ENCODE results near the gene BTAF1. TPM values are rescaled to one million over a fixed set of nuclear protein-coding genes. Genes with fewer than 3 reads are reported as not detected.

Gene BTAF1
- total RNA-seq, 1 donor from 2014 or later, result 42.2 TPM

DNA sequence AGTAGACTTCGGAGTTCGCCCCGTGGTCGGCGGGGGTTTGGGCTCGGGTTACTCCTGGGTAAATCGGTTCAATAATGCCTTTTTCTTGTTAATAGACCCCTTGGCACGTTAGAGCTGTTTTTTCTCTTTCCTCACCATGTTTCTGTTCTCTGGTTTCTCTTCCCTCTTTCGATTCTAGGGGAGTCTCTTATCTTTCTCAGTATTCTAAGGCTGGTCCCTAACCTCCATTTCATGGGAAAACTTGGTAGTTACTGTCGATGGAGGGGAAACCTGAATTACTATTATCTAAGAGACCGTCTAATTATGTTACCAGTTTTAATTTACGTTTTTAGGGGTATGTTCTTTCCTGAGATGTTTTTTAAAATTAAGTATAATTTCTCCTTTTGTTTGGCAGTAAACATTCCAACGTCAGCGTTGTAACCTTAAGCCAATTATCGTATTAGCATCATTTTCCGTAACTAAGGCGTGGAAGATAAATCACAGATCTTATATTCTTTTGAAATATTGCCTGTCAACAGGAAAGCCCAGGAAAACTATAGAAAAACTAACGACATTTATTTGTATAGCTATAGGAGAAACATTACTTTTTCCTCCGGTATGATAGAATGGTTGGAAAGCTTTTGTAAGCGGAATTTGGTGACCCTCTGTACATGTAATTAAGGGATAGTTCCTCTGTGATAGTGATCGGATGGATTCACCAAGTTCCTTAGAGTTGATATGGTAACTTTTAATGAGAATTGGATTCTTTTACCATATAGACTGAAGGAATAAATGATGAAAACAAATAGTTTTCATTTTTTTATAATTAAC, 847 bp downstream of the BTAF1 start:
- peaks cover 13% of the 10 kb centered on the region for H3K4me1 Mint-ChIP-seq (ENCODE audit: low read depth, unreplicated experiment)
- H3K27ac Mint-ChIP-seq (ENCODE audit: unreplicated experiment), result peak overlapping the region; percentile 88
- H3K36me3 Mint-ChIP-seq (ENCODE audit: unreplicated experiment), result no peaks in the 10 kb centered on the region
- peaks cover 5% of the 10 kb centered on the region for H3K27me3 Mint-ChIP-seq (ENCODE audit: unreplicated experiment)
- no peak for DNase-seq
- no peak for TF ChIP-seq CTCF (IDR thresholded peaks at IDR 0.05; ENCODE audit: partially characterized antibody, unreplicated experiment)
- peaks cover 9% of the 10 kb centered on the region for H3K9me3 Mint-ChIP-seq (ENCODE audit: unreplicated experiment)
- peak overlapping the region; percentile 98 for H3K4me3 Mint-ChIP-seq (ENCODE audit: unreplicated experiment)

DNA sequence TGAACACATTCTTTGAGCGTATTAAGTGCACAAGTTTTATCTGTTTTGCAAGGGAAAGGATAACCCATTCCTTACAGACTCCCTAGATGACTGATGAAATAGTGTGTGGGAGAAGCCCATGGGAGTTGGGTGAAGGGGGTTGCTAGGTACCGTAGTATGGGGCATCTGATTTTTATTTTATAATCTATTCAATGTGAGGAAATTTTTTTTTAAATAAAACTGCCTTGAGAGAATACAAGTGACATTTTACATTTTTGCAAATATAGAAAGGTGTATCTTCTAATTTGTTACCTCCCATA, 1.4 kb downstream of the BTAF1 start:
- peaks cover 5% of the 10 kb centered on the region for H3K27me3 Mint-ChIP-seq (ENCODE audit: unreplicated experiment)
- no peak for DNase-seq
- no peaks in the 10 kb centered on the region for H3K36me3 Mint-ChIP-seq (ENCODE audit: unreplicated experiment)
- no peak overlapping the region for H3K27ac Mint-ChIP-seq (ENCODE audit: unreplicated experiment)
- peak overlapping the region; percentile 98 for H3K4me3 Mint-ChIP-seq (ENCODE audit: unreplicated experiment)
- peaks cover 13% of the 10 kb centered on the region for H3K4me1 Mint-ChIP-seq (ENCODE audit: low read depth, unreplicated experiment)
- H3K9me3 Mint-ChIP-seq (ENCODE audit: unreplicated experiment), result peaks cover 9% of the 10 kb centered on the region
- TF ChIP-seq CTCF (IDR thresholded peaks at IDR 0.05; ENCODE audit: partially characterized antibody, unreplicated experiment), result no peak

DNA sequence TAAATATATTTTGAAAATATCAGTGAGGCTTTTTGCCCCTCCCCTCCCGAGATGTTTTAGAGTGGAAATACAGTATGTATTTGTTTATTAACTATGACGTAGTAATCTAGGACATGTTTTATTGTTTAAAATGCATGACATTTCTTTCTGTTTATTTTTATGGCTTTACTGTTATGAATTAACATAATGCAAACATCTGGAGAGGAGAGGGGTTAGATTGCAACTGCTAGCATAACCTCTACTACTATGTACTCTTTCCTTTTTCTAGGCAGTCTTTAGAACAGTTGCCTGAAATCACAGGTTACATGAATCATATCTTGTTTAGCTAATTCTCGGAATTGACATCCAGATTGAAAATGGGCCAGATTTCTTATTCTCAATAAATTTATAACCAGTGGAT, 7.4 kb downstream of the BTAF1 start:
- no peaks in the 10 kb centered on the region for H3K36me3 Mint-ChIP-seq (ENCODE audit: unreplicated experiment)
- no peaks in the 10 kb centered on the region for H3K27me3 Mint-ChIP-seq (ENCODE audit: unreplicated experiment)
- H3K9me3 Mint-ChIP-seq (ENCODE audit: unreplicated experiment), result no peaks in the 10 kb centered on the region
- H3K4me1 Mint-ChIP-seq (ENCODE audit: low read depth, unreplicated experiment), result peaks cover 16% of the 10 kb centered on the region
- DNase-seq, result no peak
- H3K27ac Mint-ChIP-seq (ENCODE audit: unreplicated experiment), result peak overlapping the region; percentile 63
- no peak overlapping the region for H3K4me3 Mint-ChIP-seq (ENCODE audit: unreplicated experiment)
- TF ChIP-seq CTCF (IDR thresholded peaks at IDR 0.05; ENCODE audit: partially characterized antibody, unreplicated experiment), result no peak

DNA sequence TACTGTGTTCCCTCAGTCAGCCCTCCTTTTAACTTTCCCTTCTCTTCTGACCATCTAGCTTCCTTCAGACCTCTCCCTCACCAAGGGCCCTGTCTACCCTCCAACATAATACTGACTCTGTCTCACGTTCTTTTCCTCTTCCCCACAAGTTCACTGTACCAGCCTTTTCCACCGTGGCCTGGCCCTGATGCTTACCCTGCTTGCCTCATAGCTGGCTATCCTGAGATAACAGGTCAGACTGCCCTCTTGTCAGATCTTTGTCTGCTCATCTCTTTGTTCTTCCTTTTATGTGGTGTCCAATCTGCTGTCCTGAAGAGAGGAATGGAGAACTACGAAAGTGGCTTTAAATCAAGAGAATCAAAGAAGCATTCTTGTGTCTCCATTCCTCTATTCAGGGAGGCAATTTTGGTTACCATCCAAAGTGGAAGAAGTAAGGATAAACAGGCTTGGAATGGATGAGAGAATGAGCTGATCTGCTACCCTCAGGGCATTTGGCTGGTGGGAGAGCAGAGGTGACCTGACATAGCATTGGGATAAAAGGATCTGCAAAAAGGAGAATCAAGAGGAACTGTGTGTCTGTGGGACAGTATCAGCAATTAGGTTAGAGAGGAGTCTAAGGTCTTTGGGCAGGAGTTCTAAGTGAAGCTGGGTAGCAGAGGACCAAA, 8.1 kb downstream of the BTAF1 start:
- peak overlapping the region; percentile 7 for H3K4me3 Mint-ChIP-seq (ENCODE audit: unreplicated experiment)
- peak overlapping the region; percentile 78 for H3K27ac Mint-ChIP-seq (ENCODE audit: unreplicated experiment)
- no peaks in the 10 kb centered on the region for H3K9me3 Mint-ChIP-seq (ENCODE audit: unreplicated experiment)
- no peak for TF ChIP-seq CTCF (IDR thresholded peaks at IDR 0.05; ENCODE audit: partially characterized antibody, unreplicated experiment)
- peaks cover 13% of the 10 kb centered on the region for H3K4me1 Mint-ChIP-seq (ENCODE audit: low read depth, unreplicated experiment)
- H3K27me3 Mint-ChIP-seq (ENCODE audit: unreplicated experiment), result no peaks in the 10 kb centered on the region
- H3K36me3 Mint-ChIP-seq (ENCODE audit: unreplicated experiment), result peaks cover 5% of the 10 kb centered on the region
- no peak for DNase-seq

GRCh38 chr10:91932737-91933136, 9.2 kb downstream of the BTAF1 start:
- Mint-ChIP-seq H3K4me1 (ENCODE audit: low read depth, unreplicated experiment) (peaks cover 13% of the 10 kb centered on the region), H3K9me3 (ENCODE audit: unreplicated experiment) (no peaks in the 10 kb centered on the region), H3K36me3 (ENCODE audit: unreplicated experiment) (peaks cover 6% of the 10 kb centered on the region), H3K4me3 (ENCODE audit: unreplicated experiment) (no peak overlapping the region), H3K27me3 (ENCODE audit: unreplicated experiment) (no peaks in the 10 kb centered on the region), H3K27ac (ENCODE audit: unreplicated experiment) (no peak overlapping the region)
- no peak for TF ChIP-seq CTCF (IDR thresholded peaks at IDR 0.05; ENCODE audit: partially characterized antibody, unreplicated experiment)
- no peak for DNase-seq
